Measurements from ENCODE around the gene CARNS1.
"Not testable (repeated sequence)": the region's sequence is repeated elsewhere in the genome, so short reads cannot be mapped to it uniquely, and the experiment has no call there.

CARNS1 gene

GRCh38 chr11:67397536-67397935 is 17.9 kb upstream of the CARNS1 start:
- DNase-seq = no peak

- DNase-seq = no peak
Observed at GRCh38 chr11:67397986-67398660, 17.4 kb upstream of the CARNS1 start.

GRCh38 chr11:67398661-67399563 is 16.6 kb upstream of the CARNS1 start:
- DNase-seq = no peak

- DNase-seq = no peak
Observed at GRCh38 chr11:67400251-67400941, 15.1 kb upstream of the CARNS1 start.

- DNase-seq = no peak
Observed at GRCh38 chr11:67400942-67401494, 14.5 kb upstream of the CARNS1 start.

- peak; percentile 85 to 92 (median 90) for DNase-seq
Observed at GRCh38 chr11:67401495-67402191, 13.8 kb upstream of the CARNS1 start, which contains the start of gene PPP1CA. PPP1CA (minus strand) TSS chr11:67401858; CDS start chr11:67401782, 76 bp downstream.

GRCh38 chr11:67402192-67402839 is 13.2 kb upstream of the CARNS1 start:
- not testable (repeated sequence) for DNase-seq

- DNase-seq = not testable (repeated sequence)
Observed at GRCh38 chr11:67403085-67403484, 12.4 kb upstream of the CARNS1 start.

- peak in 1 of 4 experiments; percentile 35 for DNase-seq
Observed at GRCh38 chr11:67404515-67405195, 10.8 kb upstream of the CARNS1 start.

- DNase-seq = peak in 1 of 4 experiments; percentile 27
Observed at GRCh38 chr11:67405196-67405567, 10.3 kb upstream of the CARNS1 start.

- no peak for DNase-seq
Observed at GRCh38 chr11:67405688-67406339, 9.7 kb upstream of the CARNS1 start.

- no peak for DNase-seq
Observed at GRCh38 chr11:67406420-67406968, 9.0 kb upstream of the CARNS1 start.

GRCh38 chr11:67406969-67407687 is 8.3 kb upstream of the CARNS1 start:
- no peak for DNase-seq

GRCh38 chr11:67407688-67408163 is 7.8 kb upstream of the CARNS1 start:
- no peak for DNase-seq

GRCh38 chr11:67408437-67409200 is 6.9 kb upstream of the CARNS1 start:
- DNase-seq = no peak

- peak in 2 of 4 experiments; percentile 67 to 68 for DNase-seq
Observed at GRCh38 chr11:67409261-67409666, 6.2 kb upstream of the CARNS1 start.

- no peak for DNase-seq
Observed at GRCh38 chr11:67409781-67410368, 5.6 kb upstream of the CARNS1 start.

- DNase-seq = no peak
Observed at GRCh38 chr11:67410369-67410831, 5.1 kb upstream of the CARNS1 start.
